Activated T-helper 2 cell treated with anti-CD3 and anti-CD28 coated beads, Interferon-gamma antibody, Interleukin-2, Interleukin-4, amounts not matched to agents 10 μg/mL and 5 μg/mL and 100 μg/mL, durations not matched to agents 14 hours and 24 hours and 36 hours (primary cell): ENCODE results near the gene MGAT4A. TPM values are rescaled to one million over a fixed set of nuclear protein-coding genes. Genes with fewer than 3 reads are reported as not detected.

Source experiments
- DNase-seq: peaks from one replicate; pipeline ENCODE4 v3.0.0; 2021; ENCODE audit warnings: low spot score
- H3K27ac Mint-ChIP-seq: one replicate; pipeline ENCODE4 v1.8.0; 2021; ENCODE audit warnings: mixed read lengths
- H3K27me3 Mint-ChIP-seq: one replicate; pipeline ENCODE4 v1.8.0; 2021; ENCODE audit warnings: low read depth, mixed read lengths
- H3K36me3 Mint-ChIP-seq: one replicate; pipeline ENCODE4 v1.8.0; 2021; ENCODE audit warnings: low read depth, mixed read lengths
- H3K4me1 Mint-ChIP-seq: one replicate; pipeline ENCODE4 v1.8.0; 2021; ENCODE audit warnings: low read depth, mixed read lengths
- H3K4me3 Mint-ChIP-seq: one replicate; pipeline ENCODE4 v1.8.0; 2021; ENCODE audit warnings: low read depth, mild to moderate bottlenecking, moderate library complexity, mixed read lengths
- H3K9me3 Mint-ChIP-seq: one replicate; pipeline ENCODE4 v1.8.0; 2021; ENCODE audit warnings: mixed read lengths
- intact Hi-C: fragments of 100-400 bp; cut with micrococcal nuclease; formaldehyde crosslinking; loops from one replicate; pipeline ENCODE4 v1.15.1; 2023
- total RNA-seq: library from RNA; stranded (reverse); gene quantifications from 2 replicates; pipeline ENCODE4 v1.2.3, GENCODE V29; 2022

MGAT4A gene
- total RNA-seq, 1 donor from 2014 or later: 42.0 TPM

- peaks cover 69% of the 10 kb centered on the region for H3K4me1 Mint-ChIP-seq
- intact Hi-C loops: loop anchor here (2.0 to 5.0 kb wide), 3 partner anchors 51 to 112 kb away; no protein-coding TSS in a partner anchor
- no peak for DNase-seq
- H3K36me3 Mint-ChIP-seq: no peaks in the 10 kb centered on the region
- H3K9me3 Mint-ChIP-seq: no peaks in the 10 kb centered on the region
- H3K27me3 Mint-ChIP-seq: no peaks in the 10 kb centered on the region
- peak overlapping the region; percentile 91 for H3K4me3 Mint-ChIP-seq
- peak overlapping the region; percentile 97 for H3K27ac Mint-ChIP-seq
Measured at GRCh38 chr2:98771264-98771663, 40.3 kb upstream of the MGAT4A start.

- Mint-ChIP-seq H3K27ac (peak overlapping the region; percentile 80), H3K4me1 (peaks cover 76% of the 10 kb centered on the region), H3K36me3 (no peaks in the 10 kb centered on the region), H3K27me3 (no peaks in the 10 kb centered on the region), H3K4me3 (peak overlapping the region; percentile 91), H3K9me3 (no peaks in the 10 kb centered on the region)
- no peak for DNase-seq
- intact Hi-C loops: loop anchor here (2.0 to 10.0 kb wide), 6 partner anchors 53 to 385 kb away; partner anchors contain the start of genes LIPT1 and TSGA10
Measured at GRCh38 chr2:98769784-98770183, 38.9 kb upstream of the MGAT4A start.

GRCh38 chr2:98769114-98769476, 38.2 kb upstream of the MGAT4A start:
- no peaks in the 10 kb centered on the region for H3K36me3 Mint-ChIP-seq
- peak overlapping the region; percentile 33 for H3K4me3 Mint-ChIP-seq
- peak overlapping the region; percentile 67 for H3K27ac Mint-ChIP-seq
- no peaks in the 10 kb centered on the region for H3K9me3 Mint-ChIP-seq
- no peak for DNase-seq
- intact Hi-C loops: loop anchor here (5.0 to 10.0 kb wide), 3 partner anchors 63 to 386 kb away; partner anchors contain the start of genes LIPT1 and TSGA10
- peaks cover 75% of the 10 kb centered on the region for H3K4me1 Mint-ChIP-seq
- H3K27me3 Mint-ChIP-seq: no peaks in the 10 kb centered on the region

- Mint-ChIP-seq H3K4me1 (peaks cover 72% of the 10 kb centered on the region), H3K4me3 (peak overlapping the region; percentile 33), H3K27me3 (no peaks in the 10 kb centered on the region), H3K27ac (peak overlapping the region; percentile 67), H3K36me3 (no peaks in the 10 kb centered on the region), H3K9me3 (no peaks in the 10 kb centered on the region)
- no peak for DNase-seq
- intact Hi-C loops: loop anchor here (5.0 to 10.0 kb wide), 3 partner anchors 64 to 386 kb away; partner anchors contain the start of genes LIPT1 and TSGA10
Measured at GRCh38 chr2:98768384-98769113, 37.6 kb upstream of the MGAT4A start.

GRCh38 chr2:98764499-98764898, 33.6 kb upstream of the MGAT4A start:
- peaks cover 66% of the 10 kb centered on the region for H3K4me1 Mint-ChIP-seq
- no peak for DNase-seq
- intact Hi-C loops: loop anchor here (10.0 kb wide), 1 partner anchor 390 kb away; the partner anchor contains the start of genes LIPT1 and TSGA10
- no peak overlapping the region for H3K4me3 Mint-ChIP-seq
- H3K9me3 Mint-ChIP-seq: no peaks in the 10 kb centered on the region
- no peak overlapping the region for H3K27ac Mint-ChIP-seq
- no peaks in the 10 kb centered on the region for H3K36me3 Mint-ChIP-seq
- H3K27me3 Mint-ChIP-seq: no peaks in the 10 kb centered on the region

- H3K4me1 Mint-ChIP-seq: peaks cover 62% of the 10 kb centered on the region
- no peak overlapping the region for H3K4me3 Mint-ChIP-seq
- no peak for DNase-seq
- H3K27ac Mint-ChIP-seq: no peak overlapping the region
- H3K27me3 Mint-ChIP-seq: no peaks in the 10 kb centered on the region
- H3K9me3 Mint-ChIP-seq: no peaks in the 10 kb centered on the region
- intact Hi-C loops: loop anchor here (10.0 kb wide), 1 partner anchor 391 kb away; the partner anchor contains the start of genes LIPT1 and TSGA10
- no peaks in the 10 kb centered on the region for H3K36me3 Mint-ChIP-seq
Measured at GRCh38 chr2:98763209-98763951, 32.4 kb upstream of the MGAT4A start.

GRCh38 chr2:98761909-98762308, 31.0 kb upstream of the MGAT4A start:
- Mint-ChIP-seq H3K9me3 (no peaks in the 10 kb centered on the region), H3K27ac (no peak overlapping the region), H3K4me3 (no peak overlapping the region), H3K36me3 (peaks cover 3% of the 10 kb centered on the region), H3K4me1 (peaks cover 61% of the 10 kb centered on the region), H3K27me3 (no peaks in the 10 kb centered on the region)
- intact Hi-C loops: loop anchor here (1.0 to 10.0 kb wide), 2 partner anchors 26 to 393 kb away; partner anchors contain the start of genes LIPT1 and TSGA10
- no peak for DNase-seq

- Mint-ChIP-seq H3K36me3 (peaks cover 3% of the 10 kb centered on the region), H3K4me3 (peak overlapping the region; percentile 43), H3K9me3 (no peaks in the 10 kb centered on the region), H3K27me3 (no peaks in the 10 kb centered on the region), H3K27ac (peak overlapping the region; percentile 58), H3K4me1 (peaks cover 55% of the 10 kb centered on the region)
- DNase-seq: peak; percentile 33
- intact Hi-C loops: loop anchor here (1.0 to 10.0 kb wide), 2 partner anchors 25 to 393 kb away; partner anchors contain the start of genes LIPT1 and TSGA10
Measured at GRCh38 chr2:98761267-98761781, 30.4 kb upstream of the MGAT4A start.

GRCh38 chr2:98759827-98760625, 29.1 kb upstream of the MGAT4A start:
- no peak for DNase-seq
- Mint-ChIP-seq H3K36me3 (peaks cover 3% of the 10 kb centered on the region), H3K9me3 (no peaks in the 10 kb centered on the region), H3K4me3 (no peak overlapping the region), H3K27me3 (no peaks in the 10 kb centered on the region), H3K27ac (peak overlapping the region; percentile 54), H3K4me1 (peaks cover 48% of the 10 kb centered on the region)
- intact Hi-C loops: loop anchor here (2.0 to 10.0 kb wide), 2 partner anchors 13 to 395 kb away; partner anchors contain the start of genes LIPT1 and TSGA10

- Mint-ChIP-seq H3K27me3 (no peaks in the 10 kb centered on the region), H3K9me3 (no peaks in the 10 kb centered on the region), H3K27ac (peak overlapping the region; percentile 18), H3K4me1 (peaks cover 48% of the 10 kb centered on the region), H3K36me3 (peaks cover 3% of the 10 kb centered on the region), H3K4me3 (no peak overlapping the region)
- intact Hi-C loops: loop anchor here (2.0 kb wide), 1 partner anchor 13 kb away; no protein-coding TSS in a partner anchor
- DNase-seq: no peak
Measured at GRCh38 chr2:98759338-98759737, 28.4 kb upstream of the MGAT4A start.

- no peaks in the 10 kb centered on the region for H3K9me3 Mint-ChIP-seq
- H3K36me3 Mint-ChIP-seq: peaks cover 3% of the 10 kb centered on the region
- H3K27me3 Mint-ChIP-seq: peaks cover 3% of the 10 kb centered on the region
- peak; percentile 41 for DNase-seq
- H3K4me3 Mint-ChIP-seq: peak overlapping the region; percentile 50
- H3K27ac Mint-ChIP-seq: peak overlapping the region; percentile 83
- intact Hi-C loops: loop anchor here (1.0 to 2.0 kb wide), 2 partner anchors 8 to 15 kb away; no protein-coding TSS in a partner anchor
- peaks cover 44% of the 10 kb centered on the region for H3K4me1 Mint-ChIP-seq
Measured at GRCh38 chr2:98757904-98758421, 27.0 kb upstream of the MGAT4A start.
